Inflammatory macrophage (primary cell): ENCODE results near the gene BORCS6.

Experiments
- DNase-seq, 2 donors: peaks; one replicate each; pipeline ENCODE4 v3.0.0-alpha.2; 2020 to 2022

The BORCS6 gene

DNA sequence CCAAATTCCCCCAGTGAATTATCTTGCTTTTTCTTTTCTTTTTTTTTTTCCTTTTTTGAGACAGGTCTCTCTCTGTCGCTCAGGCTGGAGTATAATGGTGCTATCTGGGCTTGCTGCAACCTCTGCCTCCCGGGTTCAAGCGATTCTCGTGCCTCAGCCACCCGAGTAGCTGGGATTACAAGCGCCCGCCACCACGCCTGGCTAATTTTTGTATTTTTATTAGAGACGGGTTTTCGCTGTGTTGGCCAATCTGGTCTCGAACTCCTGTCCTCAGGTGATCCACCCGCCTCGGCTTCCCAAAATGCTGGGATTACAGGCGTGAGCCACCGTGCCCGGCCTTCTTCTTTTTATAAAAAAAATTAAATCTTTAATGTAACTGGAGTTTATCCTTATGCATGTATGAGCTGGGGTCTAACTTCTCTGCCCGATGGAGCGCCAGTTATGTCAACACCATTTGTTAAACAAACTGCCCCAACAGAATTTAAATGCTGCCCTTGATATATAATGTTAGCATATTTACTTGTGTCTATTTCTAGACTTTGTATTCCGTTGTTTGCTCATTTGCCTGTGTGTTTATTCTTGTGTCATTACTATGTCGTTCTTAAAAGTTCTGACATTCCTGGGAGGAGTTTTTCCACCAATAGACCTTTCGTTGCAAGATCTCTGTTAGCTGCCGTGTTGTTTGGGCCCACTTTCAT lies 20.9 kb upstream of the BORCS6 start:
- no peak for DNase-seq

DNA sequence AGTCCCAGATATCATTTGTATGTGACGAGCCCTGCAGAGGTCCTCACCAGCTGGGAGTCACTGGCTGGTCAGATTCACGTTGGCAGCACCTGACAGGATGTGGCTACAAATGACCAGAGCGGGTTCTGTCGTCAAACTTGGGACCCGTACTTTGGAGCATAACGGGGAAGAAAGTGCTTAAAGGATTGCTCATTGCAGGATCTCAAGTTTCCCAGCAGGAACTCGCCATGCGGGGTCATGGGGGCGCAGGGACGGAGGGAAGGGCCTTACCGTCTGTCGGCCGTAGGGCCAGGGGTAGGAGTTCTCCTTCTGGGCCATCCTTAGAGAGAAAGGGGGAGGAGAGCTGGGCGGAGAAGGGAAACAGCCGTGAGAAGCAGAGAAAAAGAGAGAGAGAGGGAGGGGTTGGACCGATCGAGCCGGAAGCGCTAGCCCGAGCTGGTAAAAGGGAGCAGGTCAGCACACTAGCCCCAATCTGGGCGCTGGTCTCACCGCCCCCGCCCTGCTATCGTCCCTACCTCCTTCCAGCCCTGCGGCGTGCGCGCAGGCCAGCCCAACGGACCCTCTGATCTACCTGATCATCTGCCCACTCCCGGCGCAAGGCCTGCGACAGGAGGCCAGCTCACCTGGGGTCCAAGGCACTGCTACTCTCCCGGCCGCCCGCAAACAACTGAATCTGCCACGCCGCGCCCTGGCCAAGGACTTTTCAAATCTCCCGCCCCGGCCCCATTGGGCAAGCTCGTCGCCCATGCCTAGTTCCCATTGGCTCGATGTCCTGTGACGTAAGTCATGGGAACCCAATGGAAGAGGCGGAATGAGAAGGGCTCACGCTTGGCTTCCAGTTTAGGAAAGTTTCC lies 20.2 kb upstream of the BORCS6 start, which contains the start of gene AURKB:
AURKB (minus strand) TSS at position 669 of the 854 bp plus-strand sequence; CDS start at position 318, 351 bp downstream.
- DNase-seq, result peak; percentile 95 to 96

DNA sequence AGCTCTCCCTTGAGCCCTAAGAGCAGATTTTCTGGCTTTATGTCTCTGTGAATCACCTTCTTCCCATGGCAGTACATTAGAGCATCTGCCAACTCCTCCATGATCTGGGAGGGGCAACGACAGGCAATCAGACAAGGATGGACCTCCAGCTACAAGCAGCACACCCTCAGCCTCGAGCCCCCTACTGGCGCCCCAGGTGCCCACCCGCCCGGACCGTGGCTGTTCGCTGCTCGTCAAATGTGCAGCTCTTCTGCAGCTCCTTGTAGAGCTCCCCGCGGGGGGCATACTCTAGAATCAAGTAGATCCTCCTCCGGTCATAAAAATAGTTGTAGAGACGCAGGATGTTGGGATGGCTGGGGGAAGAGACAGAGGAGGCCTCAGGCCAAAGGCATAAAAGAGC lies 16.6 kb upstream of the BORCS6 start:
- no peak for DNase-seq

DNA sequence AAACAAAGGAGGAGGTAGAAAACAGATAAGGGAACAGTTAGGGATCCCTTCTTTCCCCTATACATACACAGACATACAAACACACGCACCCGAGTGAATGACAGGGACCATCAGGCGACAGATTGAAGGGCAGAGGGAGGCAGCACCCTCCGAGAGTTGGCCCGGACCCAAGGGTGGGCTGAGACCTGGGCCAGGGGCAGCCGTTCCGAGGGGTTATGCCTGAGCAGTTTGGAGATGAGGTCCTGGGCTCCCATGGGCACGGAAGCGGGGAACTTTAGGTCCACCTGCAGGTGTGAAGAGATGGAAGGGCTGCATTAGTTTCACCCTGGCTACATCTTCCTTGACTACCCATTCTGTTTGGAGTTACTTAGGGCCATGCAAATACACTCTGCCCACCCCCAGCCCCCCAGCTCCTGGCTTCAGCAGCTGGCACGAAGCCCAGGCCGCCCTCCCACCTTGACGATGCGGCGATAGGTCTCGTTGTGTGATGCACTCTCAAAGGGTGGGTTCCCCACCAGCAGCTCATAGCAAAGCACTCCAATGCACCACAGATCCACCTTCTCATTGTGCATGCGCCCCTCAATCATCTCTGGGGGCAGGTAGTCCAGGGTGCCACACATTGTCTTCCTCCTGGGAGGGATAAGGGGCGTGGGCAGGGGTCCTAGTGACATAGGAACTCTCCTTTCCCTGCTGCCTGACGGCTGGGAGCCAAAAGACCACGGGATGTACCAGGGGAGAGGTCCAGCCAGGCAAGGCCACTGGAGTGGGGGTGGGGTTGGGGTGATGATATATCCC lies 15.0 kb upstream of the BORCS6 start:
- no peak for DNase-seq

DNA sequence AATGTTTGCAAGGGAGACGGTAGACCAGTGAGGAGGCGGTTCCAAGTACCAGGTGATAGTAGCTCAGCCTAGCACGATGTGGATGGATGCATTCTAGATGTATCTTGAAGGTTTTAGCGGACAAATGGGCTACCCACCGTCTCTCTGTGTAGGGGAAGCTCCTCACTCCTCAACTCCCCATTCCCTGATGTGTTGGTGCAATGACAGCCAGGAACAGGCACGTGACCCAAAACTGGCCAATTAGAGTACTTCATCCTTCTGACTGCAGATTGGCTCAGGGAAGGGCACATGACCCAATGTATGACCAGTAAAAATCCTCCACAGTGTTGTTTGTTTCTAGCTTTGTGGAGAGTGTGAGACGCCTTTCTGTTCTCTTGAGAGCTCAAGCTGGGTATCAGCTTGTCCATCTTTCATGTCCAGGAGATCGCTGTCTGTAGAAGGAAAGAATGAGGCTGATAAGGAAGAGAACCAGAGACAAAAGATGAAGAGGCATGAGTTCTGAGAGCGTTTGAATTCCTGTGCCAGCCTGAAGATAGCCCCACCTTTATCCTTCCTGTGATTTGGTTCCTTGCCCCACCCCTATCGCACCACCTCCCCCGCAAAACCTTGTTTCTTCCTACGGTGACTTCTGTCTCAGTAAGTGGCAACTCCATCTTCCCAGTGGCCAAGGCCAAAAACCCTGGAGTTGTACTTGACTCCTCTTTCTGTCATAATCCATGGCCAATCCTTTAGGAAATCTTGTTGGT lies 2.3 kb upstream of the BORCS6 start:
- peak; percentile 87 to 89 for DNase-seq

DNA sequence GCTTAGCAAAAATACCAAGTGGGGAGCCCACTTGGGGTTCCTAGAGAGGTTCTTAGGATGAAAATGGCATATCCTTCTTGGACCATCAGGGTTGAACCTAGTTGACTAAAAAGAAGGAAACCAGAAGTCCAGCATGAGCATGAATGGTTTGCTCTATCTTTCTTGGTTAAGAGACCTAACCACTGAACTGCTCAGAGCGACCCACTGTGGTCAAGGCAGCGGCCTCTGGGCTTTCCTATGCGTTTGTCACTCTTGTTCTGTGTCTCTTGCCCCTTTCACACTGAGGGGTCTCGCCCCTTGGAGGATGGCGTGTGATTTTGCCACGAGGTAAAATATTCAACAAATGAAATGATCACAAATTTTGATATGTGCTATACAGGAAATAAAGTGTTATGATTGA lies 526 bp upstream of the BORCS6 start:
- DNase-seq, result no peak

DNA sequence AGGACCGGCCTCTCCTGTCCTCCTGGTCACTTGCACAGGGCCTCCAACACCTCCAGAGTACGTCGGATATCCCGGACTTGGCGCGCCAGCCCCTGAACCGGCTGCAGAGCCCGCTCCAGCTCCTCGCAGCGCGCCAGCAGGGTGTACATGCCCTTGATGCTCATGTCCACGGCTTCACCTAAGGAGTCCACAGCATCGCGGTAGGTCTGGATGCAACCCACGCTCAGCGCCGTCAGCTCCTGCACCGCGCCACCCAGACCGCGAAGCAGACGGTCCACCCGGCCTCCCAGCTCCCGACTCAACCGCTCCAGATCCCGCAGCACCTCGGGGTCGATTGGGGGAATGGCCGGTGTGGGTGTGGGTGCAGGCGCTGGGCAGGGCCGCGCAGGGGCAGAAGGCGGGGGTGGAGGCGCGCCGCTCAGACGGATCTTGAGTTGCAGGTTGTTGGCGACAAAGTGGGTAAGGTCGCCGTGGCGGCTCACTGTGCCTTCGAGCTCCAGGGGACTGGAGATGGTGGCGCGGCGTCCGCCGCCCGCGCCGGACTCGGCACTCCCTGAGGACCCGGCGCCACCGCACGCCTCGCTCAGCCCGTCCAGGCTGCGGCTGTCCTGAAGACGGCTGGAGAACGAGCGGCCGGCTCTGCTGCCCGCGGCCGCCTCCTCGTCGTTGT lies 804 bp downstream of the BORCS6 start:
- peak in 1 of 2 donors; percentile 14 for DNase-seq

DNA sequence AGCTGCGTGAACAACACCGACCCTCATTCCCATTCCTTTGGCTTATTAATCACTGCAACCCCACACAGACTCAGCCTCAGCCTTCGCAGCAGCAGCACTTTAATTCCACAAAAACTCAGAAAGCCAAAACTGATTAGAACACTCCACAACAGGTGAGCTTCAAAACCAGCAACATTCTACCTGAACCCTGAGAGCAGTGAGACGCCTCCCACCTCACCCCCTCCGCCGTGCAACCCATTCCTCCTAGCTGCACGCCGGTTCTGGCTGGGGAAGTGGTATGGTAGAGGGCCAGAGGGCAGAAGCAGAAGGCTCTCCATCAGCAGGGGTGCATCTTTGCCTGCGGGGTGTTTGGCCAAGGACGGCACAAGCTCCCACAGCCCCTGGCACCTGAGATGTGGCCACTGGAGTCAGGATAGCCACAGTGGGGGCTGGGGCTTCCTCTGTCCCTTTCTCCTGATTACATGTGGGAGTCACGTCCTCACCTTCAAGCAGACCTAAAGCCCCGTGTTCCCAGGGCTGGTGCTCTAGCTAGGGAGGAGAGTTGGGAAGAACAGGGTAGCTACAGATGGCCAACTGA lies 1.6 kb downstream of the BORCS6 start:
- no peak for DNase-seq

DNA sequence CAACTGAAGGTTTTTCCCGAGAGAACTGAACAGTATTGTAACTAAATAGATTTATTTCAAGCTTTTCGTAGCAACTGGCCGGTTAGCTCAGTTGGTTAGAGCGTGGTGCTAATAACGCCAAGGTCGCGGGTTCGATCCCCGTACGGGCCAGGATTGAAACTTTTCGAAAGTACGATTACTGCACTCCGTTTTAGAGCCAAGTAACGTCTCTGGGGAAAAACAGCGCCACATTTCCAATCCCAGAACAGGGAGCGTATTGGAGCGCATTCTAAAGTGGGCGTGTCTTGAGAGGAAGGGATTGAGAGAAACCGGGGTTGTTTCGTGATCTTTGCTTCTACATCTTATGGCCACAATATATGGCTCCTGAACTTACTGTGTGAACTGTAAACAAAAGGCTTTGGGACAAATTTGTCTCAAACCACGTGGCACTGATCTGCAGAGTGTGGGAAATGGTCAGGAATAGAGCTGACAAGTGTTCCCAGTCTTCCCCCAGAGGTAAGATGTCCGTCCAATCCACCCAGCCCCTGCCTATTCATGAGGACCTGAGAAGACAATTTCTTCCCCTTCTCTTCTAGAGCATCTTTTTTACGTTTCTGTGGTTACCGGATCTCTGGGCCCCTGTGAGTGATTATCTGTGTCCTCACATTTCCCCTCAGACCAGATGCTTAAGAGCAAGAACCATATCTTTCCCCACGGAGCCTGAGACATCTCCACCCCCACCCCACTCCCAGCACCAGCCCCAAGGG lies 2.3 kb downstream of the BORCS6 start:
- DNase-seq, result peak; percentile 97 to 98

DNA sequence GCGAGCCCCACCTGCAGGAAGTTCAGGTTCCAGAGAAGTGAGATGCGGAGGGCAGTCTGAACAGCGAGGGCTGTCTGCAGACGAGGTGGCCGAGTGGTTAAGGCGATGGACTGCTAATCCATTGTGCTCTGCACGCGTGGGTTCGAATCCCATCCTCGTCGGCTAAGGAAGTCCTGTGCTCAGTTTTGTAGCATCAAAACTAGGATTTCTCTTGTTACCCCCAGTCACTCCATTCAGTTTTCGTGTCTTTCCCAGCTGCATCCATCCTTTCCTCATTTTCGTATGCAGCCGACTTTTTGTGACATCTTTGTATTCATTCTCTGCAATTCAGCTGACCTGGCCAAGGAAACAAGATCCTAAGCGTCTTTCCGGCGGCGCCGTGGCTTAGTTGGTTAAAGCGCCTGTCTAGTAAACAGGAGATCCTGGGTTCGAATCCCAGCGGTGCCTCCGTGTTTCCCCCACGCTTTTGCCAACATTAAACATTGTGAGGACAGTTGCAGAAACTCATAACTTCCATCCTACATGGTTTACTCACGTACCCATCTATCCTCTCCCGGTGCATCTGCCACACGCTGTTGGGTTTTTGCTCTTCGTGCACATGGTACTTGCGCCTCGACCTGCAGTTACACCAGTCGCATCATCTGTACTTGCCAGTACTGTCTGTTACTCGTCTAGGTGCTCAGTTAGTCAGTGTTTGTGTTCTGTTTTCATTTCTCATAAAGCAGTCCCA lies 3.0 kb downstream of the BORCS6 start:
- peak; percentile 89 to 91 for DNase-seq

DNA sequence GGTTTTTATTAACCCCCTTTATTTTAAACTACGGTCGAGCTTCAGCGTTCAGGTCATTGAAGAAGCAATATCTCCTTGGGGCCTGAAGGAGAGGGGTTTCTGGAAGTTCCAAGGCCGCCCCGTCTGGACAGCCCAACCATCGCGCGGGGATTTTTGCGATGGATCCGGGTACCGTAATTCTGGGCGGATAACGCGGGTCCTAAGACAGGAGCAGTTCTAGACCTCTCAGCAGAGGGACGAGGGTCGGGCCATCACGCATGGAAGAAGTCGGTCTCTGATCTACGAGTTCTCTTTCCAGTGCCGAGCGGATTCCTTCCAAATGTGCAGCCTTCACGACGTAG lies 3.6 kb downstream of the BORCS6 start:
- no peak for DNase-seq

DNA sequence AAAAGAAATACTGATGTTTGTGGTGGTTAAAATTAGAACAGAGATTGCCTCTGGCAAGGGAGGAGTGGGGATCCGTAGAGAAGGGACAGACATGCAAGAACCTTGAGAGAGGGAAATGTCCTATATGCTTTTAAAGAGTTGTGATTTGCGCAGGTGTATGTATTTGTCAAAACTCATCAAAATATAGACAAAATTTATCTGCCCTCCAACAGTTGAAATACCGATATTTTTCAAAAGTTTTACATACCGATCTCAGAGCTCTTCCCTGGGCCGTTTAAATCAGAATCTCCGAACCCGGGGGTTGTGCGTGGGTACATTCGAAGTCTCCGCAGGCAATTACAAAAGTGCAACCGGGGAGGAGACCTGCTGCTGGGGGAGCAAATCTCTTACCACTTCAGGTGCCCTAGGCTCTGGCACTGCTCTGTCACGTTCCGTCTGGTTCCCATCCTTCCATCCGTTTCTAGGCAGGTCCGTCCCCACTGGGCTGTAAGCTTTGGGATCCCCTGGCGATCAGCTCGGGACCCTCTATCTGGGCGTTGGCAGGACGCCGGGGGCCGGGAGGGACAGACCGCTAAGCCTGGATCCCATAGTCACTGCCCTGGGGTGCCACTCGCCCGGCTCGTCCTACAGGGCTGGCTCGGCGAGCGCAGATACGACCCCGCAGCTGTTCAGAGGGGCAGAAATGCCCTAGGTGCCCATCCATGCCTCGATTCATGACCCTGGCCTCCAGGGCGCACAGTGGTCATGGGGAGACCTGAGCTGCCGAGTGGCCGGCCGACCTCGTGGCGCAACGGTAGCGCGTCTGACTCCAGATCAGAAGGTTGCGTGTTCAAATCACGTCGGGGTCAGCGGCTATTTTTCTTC lies 4.2 kb downstream of the BORCS6 start:
- peak; percentile 78 to 81 for DNase-seq

DNA sequence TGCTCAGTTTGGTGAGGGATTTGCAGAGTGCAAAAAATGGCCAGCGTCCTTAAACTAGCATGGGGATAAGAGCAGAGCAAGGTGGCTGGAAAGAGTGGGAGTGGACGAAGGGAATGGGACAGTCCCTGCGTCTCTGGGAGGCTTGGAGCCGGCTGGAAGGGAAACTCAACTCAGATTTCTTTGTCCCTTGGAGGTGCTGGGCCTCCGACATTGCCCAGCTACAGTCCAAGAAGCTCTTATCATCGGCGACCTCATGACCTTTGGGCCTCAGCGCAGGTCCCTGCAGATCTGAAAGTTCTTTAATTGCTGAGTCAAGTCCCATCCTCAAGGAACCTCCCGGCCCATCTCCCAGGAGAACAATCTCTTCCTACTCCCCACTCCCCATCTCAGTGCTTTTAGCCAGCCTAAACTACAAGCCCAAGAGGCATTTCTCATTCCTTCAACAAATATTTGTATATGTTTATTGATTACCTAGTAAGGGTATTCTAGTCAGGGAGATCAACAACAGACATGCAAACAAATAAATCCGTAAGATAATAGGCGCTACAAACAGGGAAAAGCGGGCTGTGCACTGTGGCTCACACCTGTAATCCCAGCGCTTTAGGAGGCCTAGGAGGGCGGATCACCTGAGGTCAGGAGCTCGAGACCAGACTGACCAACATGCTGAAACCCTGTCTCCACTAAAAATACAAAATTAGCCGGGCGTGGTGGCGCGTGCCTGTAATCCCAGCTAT lies 12.8 kb downstream of the BORCS6 start:
- DNase-seq, result no peak

DNA sequence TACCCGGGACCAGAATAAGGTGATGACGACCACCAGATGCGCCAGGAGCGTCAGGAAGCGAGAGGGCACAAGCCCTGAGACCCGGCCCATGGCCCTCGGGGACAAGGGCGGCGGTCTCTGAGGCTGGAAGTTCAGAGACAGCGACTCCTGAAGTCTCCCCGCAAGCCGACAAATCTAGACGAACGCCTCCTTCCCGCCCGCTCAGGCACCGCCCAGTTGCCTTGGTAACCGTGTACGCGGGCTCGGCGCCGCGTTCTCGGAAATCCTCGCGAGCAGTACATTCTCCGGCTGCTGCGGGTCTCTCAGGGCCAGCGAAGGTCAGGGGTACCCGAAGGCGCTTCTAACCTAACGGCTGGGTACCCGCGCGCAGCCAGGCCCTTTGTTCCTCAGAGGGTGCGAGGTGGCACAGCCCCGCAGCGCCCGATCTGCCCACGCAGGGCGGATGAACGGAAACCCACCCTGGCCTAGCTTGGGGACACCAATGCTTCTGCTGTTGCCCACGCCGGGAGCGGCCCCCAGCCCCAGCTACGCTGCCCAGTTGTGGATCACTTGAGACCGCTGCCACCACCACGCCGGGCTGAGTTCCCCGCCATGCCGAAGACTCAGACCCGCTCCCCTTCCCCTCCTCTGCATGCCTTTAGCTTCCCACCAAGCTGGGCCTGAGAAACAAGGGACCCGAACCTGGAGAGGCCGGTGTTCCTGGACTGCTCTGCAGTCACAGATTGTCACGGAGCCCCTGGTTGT lies 13.6 kb downstream of the BORCS6 start, which contains the start of gene TMEM107:
TMEM107 (minus strand) TSS at position 184 of the 744 bp plus-strand sequence; CDS start at position 90, 94 bp downstream.
- peak; percentile 84 to 91 for DNase-seq

DNA sequence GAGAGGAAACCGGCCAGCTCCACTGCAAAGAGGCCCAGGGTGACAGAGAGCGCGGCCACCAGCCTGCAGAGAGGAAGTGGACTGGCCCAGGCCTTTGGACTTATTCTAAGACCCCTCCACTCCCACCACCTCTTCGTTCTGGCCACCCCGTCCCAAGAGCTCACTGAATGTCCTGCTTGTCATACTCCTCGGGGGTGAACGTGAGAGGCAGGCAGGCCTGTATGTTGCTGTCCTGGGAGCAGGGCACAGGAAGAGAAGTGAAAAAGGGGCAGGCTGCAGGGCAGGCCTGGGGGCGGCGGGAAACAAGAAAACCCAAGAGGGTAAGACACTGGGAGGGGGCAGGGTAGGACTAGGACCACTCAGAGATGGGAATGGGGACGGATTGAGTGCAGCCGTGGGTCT lies 14.2 kb downstream of the BORCS6 start:
- DNase-seq, result peak; percentile 11 to 48

DNA sequence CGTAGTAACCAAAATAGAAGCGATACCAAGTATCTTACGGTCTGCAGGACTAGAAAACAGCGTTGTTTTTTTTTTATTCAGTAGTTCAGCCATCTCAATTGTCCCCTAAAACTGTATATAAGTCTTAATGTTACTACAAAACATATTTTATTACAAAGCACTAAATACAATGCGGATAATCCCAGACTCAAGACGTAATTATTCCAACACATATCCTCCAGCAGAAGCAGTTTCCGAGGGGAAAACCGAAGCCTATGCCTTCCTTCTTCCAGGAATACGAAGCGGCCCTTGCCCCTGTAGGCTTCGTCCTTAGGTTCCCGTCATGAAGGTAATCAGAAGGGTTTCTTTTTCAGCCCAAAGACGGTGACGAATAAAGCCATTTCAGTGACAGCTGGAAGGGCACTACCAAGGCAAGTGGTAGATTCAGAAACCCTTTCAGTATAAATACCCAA lies 16.1 kb downstream of the BORCS6 start:
- DNase-seq, result no peak
